Ascending aorta (tissue), 2 donors: Measurements from ENCODE around the gene SRGAP3. TPM values are rescaled to one million over a fixed set of nuclear protein-coding genes. Genes with fewer than 3 reads are reported as not detected.

Experiments used
- DNase-seq, 2 donors: peaks; one replicate each; pipeline ENCODE4 v3.0.0-alpha.2; 2019; ENCODE audit warnings: low spot score in 2 of 2
- H3K27ac ChIP-seq, 2 donors: fragments of 200-600 bp; sonication (generic); one replicate each; pipeline ENCODE4 v1.5.1; 2016 to 2017; ENCODE audit warnings: mild to moderate bottlenecking in 1 of 2
- H3K27me3 ChIP-seq: fragments of 200-600 bp; sonication (generic); one replicate; pipeline ENCODE4 v1.5.1; 2017
- H3K36me3 ChIP-seq, 2 donors: fragments of 200-600 bp; sonication (generic); one replicate each; pipeline ENCODE4 v1.5.1; 2016
- H3K4me1 ChIP-seq, 2 donors: fragments of 200-600 bp; sonication (generic); one replicate each; pipeline ENCODE4 v1.5.1; 2016 to 2017; ENCODE audit warnings: mild to moderate bottlenecking in 1 of 2
- H3K4me3 ChIP-seq, 2 donors: fragments of 200-600 bp; sonication (generic); one replicate each; pipeline ENCODE4 v1.5.1; 2016 to 2017; ENCODE audit warnings: mild to moderate bottlenecking in 1 of 2
- H3K9me3 ChIP-seq, 2 donors: fragments of 200-600 bp; sonication (generic); one replicate each; pipeline ENCODE4 v1.5.1; 2016
- intact Hi-C: fragments of 100-400 bp; cut with DNase I; formaldehyde crosslinking; loops from one replicate; pipeline ENCODE4 v1.15.1; 2023
- total RNA-seq: library from RNA; depleted of rRNA; stranded (reverse); fragments of >200 nt; gene quantifications from one replicate; pipeline ENCODE4 v1.1.0, GENCODE V29; 2016
- TF ChIP-seq, protein P1 (sequence below), 3 experiments: fragments of 200-600 bp in 2 of 3; fragments of 450-650 bp in 1 of 3; sonication (generic) in 2 of 3; IDR thresholded peaks; one replicate each; pipeline ENCODE4 v1.5.1; 2016 to 2019; ENCODE audit warnings: antibody characterized with exemption in 3 of 3, mild to moderate bottlenecking in 1 of 3, moderate library complexity in 1 of 3

Gene SRGAP3
- total RNA-seq, 1 donor from 2014 or later: 1.6 TPM

DNA sequence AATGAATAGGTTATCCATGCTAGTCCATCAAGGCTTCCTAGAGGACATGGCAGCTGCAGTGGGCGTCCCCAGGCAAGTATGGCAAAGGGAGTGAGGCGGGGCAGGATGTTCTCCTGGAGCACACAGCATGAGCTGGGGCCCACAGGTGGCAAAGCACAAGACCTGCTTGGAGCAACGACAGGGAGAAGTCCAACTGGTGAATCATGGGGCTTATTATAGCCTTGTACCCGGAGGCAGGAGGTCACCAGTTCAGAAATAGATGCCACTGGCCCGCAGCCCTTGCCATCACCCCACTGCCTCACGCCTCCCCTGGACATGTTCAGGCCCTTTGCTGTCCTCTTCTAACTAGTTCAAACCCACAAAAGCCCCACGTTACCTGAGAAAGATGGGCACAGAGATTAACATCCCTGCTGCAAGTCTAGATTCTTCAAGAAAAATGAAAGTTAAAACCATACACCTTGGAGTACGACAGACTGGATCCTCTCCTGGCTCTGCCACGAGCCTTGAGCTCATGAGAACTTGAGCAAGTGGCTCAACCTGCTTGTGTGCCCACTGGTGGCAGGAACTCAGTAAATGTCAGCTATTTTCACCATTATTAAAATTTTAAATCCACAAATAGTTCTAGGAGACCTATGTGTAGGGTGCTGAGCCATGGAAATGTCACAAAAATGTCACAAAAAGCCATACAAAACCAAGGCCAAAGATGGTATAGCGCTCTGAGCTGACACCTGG, 1.8 kb upstream of the SRGAP3 start:
- no peaks in the 10 kb centered on the region for H3K9me3 ChIP-seq
- no peaks in the 10 kb centered on the region for H3K27me3 ChIP-seq
- intact Hi-C loops: no loop called here
- H3K36me3 ChIP-seq: no peaks in the 10 kb centered on the region
- no peak for DNase-seq
- peaks cover 0 to 14% of the 10 kb centered on the region in 2 donors for H3K4me1 ChIP-seq
- H3K4me3 ChIP-seq: no peak overlapping the region
- TF ChIP-seq, protein P1, sequence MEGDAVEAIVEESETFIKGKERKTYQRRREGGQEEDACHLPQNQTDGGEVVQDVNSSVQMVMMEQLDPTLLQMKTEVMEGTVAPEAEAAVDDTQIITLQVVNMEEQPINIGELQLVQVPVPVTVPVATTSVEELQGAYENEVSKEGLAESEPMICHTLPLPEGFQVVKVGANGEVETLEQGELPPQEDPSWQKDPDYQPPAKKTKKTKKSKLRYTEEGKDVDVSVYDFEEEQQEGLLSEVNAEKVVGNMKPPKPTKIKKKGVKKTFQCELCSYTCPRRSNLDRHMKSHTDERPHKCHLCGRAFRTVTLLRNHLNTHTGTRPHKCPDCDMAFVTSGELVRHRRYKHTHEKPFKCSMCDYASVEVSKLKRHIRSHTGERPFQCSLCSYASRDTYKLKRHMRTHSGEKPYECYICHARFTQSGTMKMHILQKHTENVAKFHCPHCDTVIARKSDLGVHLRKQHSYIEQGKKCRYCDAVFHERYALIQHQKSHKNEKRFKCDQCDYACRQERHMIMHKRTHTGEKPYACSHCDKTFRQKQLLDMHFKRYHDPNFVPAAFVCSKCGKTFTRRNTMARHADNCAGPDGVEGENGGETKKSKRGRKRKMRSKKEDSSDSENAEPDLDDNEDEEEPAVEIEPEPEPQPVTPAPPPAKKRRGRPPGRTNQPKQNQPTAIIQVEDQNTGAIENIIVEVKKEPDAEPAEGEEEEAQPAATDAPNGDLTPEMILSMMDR (IDR thresholded peaks at IDR 0.05): no peak
- no peak overlapping the region for H3K27ac ChIP-seq

DNA sequence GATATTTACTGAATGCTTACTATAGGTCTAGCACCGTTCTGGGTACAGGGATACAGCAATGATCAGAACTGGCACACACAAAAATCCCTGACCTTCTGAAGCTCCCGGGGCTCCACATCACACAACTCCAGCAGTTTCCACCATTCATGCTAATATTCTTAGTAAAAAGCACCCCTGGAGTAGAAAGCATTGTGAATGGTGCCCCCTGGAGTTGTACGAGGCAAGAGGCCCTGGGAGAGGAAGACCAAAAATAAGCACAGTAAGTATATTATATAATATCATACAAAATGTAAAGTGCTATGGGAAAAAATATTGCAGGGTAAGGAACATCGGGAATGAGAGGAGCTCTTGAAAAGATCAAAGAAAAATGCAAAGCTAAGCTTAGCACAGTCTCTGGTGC, 790 bp upstream of the SRGAP3 start:
- H3K4me3 ChIP-seq: no peak overlapping the region
- H3K27ac ChIP-seq: no peak overlapping the region

DNA sequence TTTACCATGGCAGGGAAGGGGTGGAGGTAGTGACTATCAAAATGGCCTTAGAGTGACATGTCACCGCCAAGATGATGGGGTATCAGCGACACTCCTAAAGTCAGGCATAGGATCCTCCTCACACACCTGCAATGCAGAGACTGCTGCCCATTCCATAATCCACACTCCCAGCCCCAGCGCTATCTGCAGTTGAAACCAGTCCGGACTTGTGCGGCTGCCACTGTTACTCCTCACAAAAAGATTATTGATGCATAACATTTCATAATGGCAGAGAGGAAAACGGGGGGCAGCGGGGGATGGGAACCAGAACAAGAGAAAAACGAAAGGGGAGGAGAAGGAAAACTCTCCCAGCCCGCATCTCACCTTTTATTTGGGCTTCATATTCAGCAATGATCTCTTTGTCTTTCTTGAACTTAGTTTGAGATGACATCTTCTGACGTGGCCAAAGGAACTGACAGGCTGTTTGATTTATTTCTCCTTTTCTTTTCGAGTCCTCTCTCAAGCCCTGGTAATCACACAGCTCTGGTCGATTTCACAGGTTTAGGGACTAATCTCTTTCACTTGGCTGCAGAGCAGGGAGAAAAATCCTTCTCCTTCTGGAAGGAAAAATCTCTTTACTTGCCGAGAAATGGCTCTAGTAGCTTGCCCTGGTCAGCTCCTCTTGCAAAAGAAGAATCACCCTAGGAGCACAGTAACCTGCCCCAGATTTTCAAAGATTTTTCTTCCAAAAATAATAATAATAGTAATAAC, 749 bp downstream of the SRGAP3 start:
- H3K27ac ChIP-seq: no peak overlapping the region

More for the DNA sequence above, 790 bp upstream of the SRGAP3 start:
- no peak for DNase-seq
- intact Hi-C loops: no loop called here
- peaks cover 0 to 14% of the 10 kb centered on the region in 2 donors for H3K4me1 ChIP-seq
- TF ChIP-seq, protein P1 (IDR thresholded peaks at IDR 0.05): no peak
- no peaks in the 10 kb centered on the region for H3K36me3 ChIP-seq
- H3K9me3 ChIP-seq: no peaks in the 10 kb centered on the region
- no peaks in the 10 kb centered on the region for H3K27me3 ChIP-seq

DNA sequence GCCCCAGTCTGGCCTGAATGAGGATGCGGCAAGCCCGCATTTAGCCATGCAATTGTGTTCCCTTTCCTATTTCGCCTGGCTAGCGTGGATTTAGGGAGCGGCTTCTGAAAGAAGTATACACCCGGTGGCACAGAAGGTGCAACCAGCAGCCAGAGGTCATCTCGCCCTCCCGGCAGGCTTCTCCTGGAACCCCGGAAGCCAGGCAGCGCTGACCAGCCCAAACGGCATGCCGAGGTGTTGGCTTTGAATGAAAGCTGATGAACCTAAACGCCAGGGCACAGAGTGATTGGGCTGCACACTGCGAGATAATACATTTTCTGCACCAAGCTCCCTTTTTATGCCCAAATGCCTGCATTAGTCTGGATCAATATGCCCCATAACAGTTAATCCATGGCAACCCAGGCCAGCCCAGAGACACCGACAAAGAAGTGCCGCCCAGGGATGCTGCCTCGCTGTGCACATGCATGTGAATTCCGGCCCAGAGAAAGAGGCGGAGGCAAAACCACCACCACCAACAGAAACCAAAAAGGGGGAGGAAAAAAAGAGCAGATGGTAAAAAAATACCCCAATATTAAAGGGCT, 1.4 kb downstream of the SRGAP3 start:
- no peaks in the 10 kb centered on the region for H3K36me3 ChIP-seq
- TF ChIP-seq, protein P1 (IDR thresholded peaks at IDR 0.05): no peak
- no peaks in the 10 kb centered on the region for H3K9me3 ChIP-seq
- H3K4me1 ChIP-seq: peaks cover 0 to 14% of the 10 kb centered on the region in 2 donors
- intact Hi-C loops: no loop called here
- peak overlapping the region; percentile 56 to 61 for H3K4me3 ChIP-seq
- DNase-seq: no peak
- no peak overlapping the region for H3K27ac ChIP-seq
- H3K27me3 ChIP-seq: no peaks in the 10 kb centered on the region

More for the DNA sequence above, 749 bp downstream of the SRGAP3 start:
- TF ChIP-seq, protein P1 (IDR thresholded peaks at IDR 0.05): no peak
- intact Hi-C loops: no loop called here
- Histone ChIP-seq H3K36me3 (no peaks in the 10 kb centered on the region), H3K9me3 (no peaks in the 10 kb centered on the region), H3K4me1 (peaks cover 0 to 14% of the 10 kb centered on the region in 2 donors), H3K4me3 (peak overlapping the region; percentile 56 to 61), H3K27me3 (no peaks in the 10 kb centered on the region)
- no peak for DNase-seq

DNA sequence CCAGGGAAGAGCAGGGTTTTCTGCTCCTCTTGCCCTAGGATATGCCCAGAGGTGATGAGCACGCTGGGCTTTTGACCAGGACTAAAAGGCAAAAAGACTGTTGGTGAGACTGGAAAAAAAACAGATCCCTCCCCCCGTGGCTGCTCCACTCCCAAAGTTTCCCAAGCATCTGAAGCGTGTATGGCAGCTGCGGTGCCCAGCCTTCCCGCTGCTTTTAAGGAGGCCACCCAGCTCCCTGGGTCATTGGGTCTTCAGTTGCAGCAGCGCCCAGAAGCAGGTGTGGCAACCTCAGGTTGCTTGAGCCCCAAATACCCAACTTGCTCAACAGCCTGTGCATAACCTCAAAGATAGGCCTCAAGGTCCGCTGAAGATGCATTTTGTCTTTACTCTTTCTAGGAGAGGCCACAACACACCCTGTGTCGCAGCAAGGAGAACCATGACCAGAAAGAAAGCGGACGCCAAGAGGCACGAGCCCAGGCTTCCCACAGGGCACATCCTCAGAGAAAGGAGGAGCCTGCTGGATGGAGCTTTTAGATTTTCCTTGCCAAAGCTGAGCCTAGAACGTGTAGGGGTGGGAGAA, 2.0 kb downstream of the SRGAP3 start:
- Histone ChIP-seq H3K27ac (no peak overlapping the region), H3K27me3 (no peaks in the 10 kb centered on the region), H3K9me3 (no peaks in the 10 kb centered on the region), H3K36me3 (no peaks in the 10 kb centered on the region), H3K4me1 (peaks cover 0 to 14% of the 10 kb centered on the region in 2 donors), H3K4me3 (no peak overlapping the region)
- DNase-seq: no peak
- intact Hi-C loops: no loop called here
- TF ChIP-seq, protein P1 (IDR thresholded peaks at IDR 0.05): no peak
